ENCODE measurements around the gene NR6A1.

Gene NR6A1

GRCh38 chr9:124605258-124605657, 165.9 kb downstream of the NR6A1 start:
- no peaks in the 10 kb centered on the region for H3K36me3 ChIP-seq
- H3K4me3 ChIP-seq (ENCODE audit: low read depth, low read length): no peak overlapping the region
- DNase-seq: no peak
- peaks cover 9% of the 10 kb centered on the region for H3K27me3 ChIP-seq
- no peaks in the 10 kb centered on the region for H3K4me1 ChIP-seq
- no peaks in the 10 kb centered on the region for H3K9me3 ChIP-seq
- TF ChIP-seq CTCF (IDR thresholded peaks at IDR 0.05; ENCODE audit: low read depth, low read length): no peak

GRCh38 chr9:124602632-124603031, 168.5 kb downstream of the NR6A1 start:
- Histone ChIP-seq H3K36me3 (no peaks in the 10 kb centered on the region), H3K9me3 (no peaks in the 10 kb centered on the region), H3K27me3 (peaks cover 9% of the 10 kb centered on the region), H3K4me1 (no peaks in the 10 kb centered on the region), H3K4me3 (ENCODE audit: low read depth, low read length) (no peak overlapping the region)
- no peak for TF ChIP-seq CTCF (IDR thresholded peaks at IDR 0.05; ENCODE audit: low read depth, low read length)
- DNase-seq: no peak

GRCh38 chr9:124602204-124602603, 168.9 kb downstream of the NR6A1 start:
- Histone ChIP-seq H3K4me1 (no peaks in the 10 kb centered on the region), H3K9me3 (no peaks in the 10 kb centered on the region), H3K4me3 (ENCODE audit: low read depth, low read length) (no peak overlapping the region), H3K36me3 (no peaks in the 10 kb centered on the region), H3K27me3 (peaks cover 9% of the 10 kb centered on the region)
- no peak for DNase-seq
- TF ChIP-seq CTCF (IDR thresholded peaks at IDR 0.05; ENCODE audit: low read depth, low read length): no peak

GRCh38 chr9:124600407-124600806, 170.7 kb downstream of the NR6A1 start:
- peaks cover 12% of the 10 kb centered on the region for H3K27me3 ChIP-seq
- no peaks in the 10 kb centered on the region for H3K36me3 ChIP-seq
- no peak for TF ChIP-seq CTCF (IDR thresholded peaks at IDR 0.05; ENCODE audit: low read depth, low read length)
- DNase-seq: no peak
- no peaks in the 10 kb centered on the region for H3K4me1 ChIP-seq
- H3K9me3 ChIP-seq: no peaks in the 10 kb centered on the region
- no peak overlapping the region for H3K4me3 ChIP-seq (ENCODE audit: low read depth, low read length)

GRCh38 chr9:124599121-124599795, 171.9 kb downstream of the NR6A1 start:
- DNase-seq: no peak
- Histone ChIP-seq H3K4me3 (ENCODE audit: low read depth, low read length) (no peak overlapping the region), H3K36me3 (no peaks in the 10 kb centered on the region), H3K9me3 (no peaks in the 10 kb centered on the region), H3K4me1 (no peaks in the 10 kb centered on the region), H3K27me3 (peaks cover 11% of the 10 kb centered on the region)
- no peak for TF ChIP-seq CTCF (IDR thresholded peaks at IDR 0.05; ENCODE audit: low read depth, low read length)

GRCh38 chr9:124598048-124598447, 173.1 kb downstream of the NR6A1 start:
- no peak for DNase-seq

More at GRCh38 chr9:124598048-124598447, 173.1 kb downstream of the NR6A1 start:
- H3K9me3 ChIP-seq: no peaks in the 10 kb centered on the region
- no peaks in the 10 kb centered on the region for H3K36me3 ChIP-seq
- no peak overlapping the region for H3K4me3 ChIP-seq (ENCODE audit: low read depth, low read length)
- no peak for TF ChIP-seq CTCF (IDR thresholded peaks at IDR 0.05; ENCODE audit: low read depth, low read length)
- H3K4me1 ChIP-seq: no peaks in the 10 kb centered on the region
- peaks cover 3% of the 10 kb centered on the region; the same call in 1 of the 2 replicates for H3K27me3 ChIP-seq
